WTC11 (cell line): ENCODE data around the gene SLC6A2. TPM values are rescaled to one million over a fixed set of nuclear protein-coding genes. Genes with fewer than 3 reads are reported as not detected.

Experiments
- ATAC-seq: fragments of 200-7000 bp; cut with Tn5 transposase; 2 replicates; pipeline ENCODE4 v1.10.0; 2021; ENCODE audit warnings: mild to moderate bottlenecking, moderate library complexity
- CTCF ChIA-PET: fragments of 300-600 bp; sonication (Branson Sonifier 250); formaldehyde crosslinking; loops from one replicate; lab custom pipeline; 2021; ENCODE audit warnings: antibody characterized with exemption; lab: Charles Lee
- POLR2A ChIA-PET: fragments of 350-600 bp; sonication (Branson Sonifier 250); formaldehyde crosslinking; loops from one replicate; lab custom pipeline; 2021; ENCODE audit warnings: antibody characterized with exemption; lab: Charles Lee
- DNase-seq: peaks from one replicate; pipeline ENCODE4 v3.0.0; 2021; ENCODE audit warnings: low spot score
- H3K27ac Mint-ChIP-seq: 2 replicates; pipeline ENCODE4 v1.8.0; 2021; ENCODE audit warnings: mixed read lengths
- H3K27me3 Mint-ChIP-seq: 2 replicates; pipeline ENCODE4 v1.8.0; 2021; ENCODE audit warnings: low read depth, mild to moderate bottlenecking, moderate library complexity, mixed read lengths
- H3K36me3 Mint-ChIP-seq: 2 replicates; pipeline ENCODE4 v1.8.0; 2021; ENCODE audit warnings: mixed read lengths
- H3K4me1 Mint-ChIP-seq: 2 replicates; pipeline ENCODE4 v1.8.0; 2022; ENCODE audit warnings: mixed read lengths
- H3K4me3 Mint-ChIP-seq: 2 replicates; pipeline ENCODE4 v1.8.0; 2021; ENCODE audit warnings: mild to moderate bottlenecking, moderate library complexity, mixed read lengths
- H3K9me3 Mint-ChIP-seq: 2 replicates; pipeline ENCODE4 v1.8.0; 2021; ENCODE audit warnings: mixed read lengths
- ATF1 ChIP-seq: sonication (generic); formaldehyde crosslinking; IDR thresholded peaks from 2 replicates; pipeline ENCODE4 v1.8.1; 2023; ENCODE audit warnings: mild to moderate bottlenecking, moderate library complexity, missing genetic modification reagents
- ELF4 ChIP-seq: sonication (generic); formaldehyde crosslinking; IDR thresholded peaks from 2 replicates; pipeline ENCODE4 v1.8.1; 2022; ENCODE audit warnings: low read depth, mild to moderate bottlenecking, moderate library complexity, missing genetic modification reagents
- FOXK1 ChIP-seq: sonication (generic); formaldehyde crosslinking; IDR thresholded peaks from 2 replicates; pipeline ENCODE4 v1.8.0; 2022; ENCODE audit warnings: mild to moderate bottlenecking, moderate library complexity, missing genetic modification reagents
- FOXP1 ChIP-seq: sonication (generic); formaldehyde crosslinking; IDR thresholded peaks from 2 replicates; pipeline ENCODE4 v1.8.0; 2022; ENCODE audit warnings: missing genetic modification reagents, mild to moderate bottlenecking, moderate library complexity, borderline replicate concordance
- GTF2I ChIP-seq: fragments of 250-450 bp; sonication (Bioruptor Pico); conservative IDR thresholded peaks from 2 replicates; pipeline ENCODE4 v1.4.0; 2021; ENCODE audit warnings: mild to moderate bottlenecking
- IRF2 ChIP-seq: sonication (generic); formaldehyde crosslinking; IDR thresholded peaks from 2 replicates; pipeline ENCODE4 v1.8.0; 2022; ENCODE audit warnings: low read depth, missing genetic modification reagents, borderline replicate concordance
- OVOL2 ChIP-seq: fragments of 250-450 bp; sonication (Bioruptor Pico); IDR thresholded peaks from 2 replicates; pipeline ENCODE4 v1.9.0; 2021; ENCODE audit warnings: mild to moderate bottlenecking, borderline replicate concordance
- RELA ChIP-seq: sonication (generic); formaldehyde crosslinking; IDR thresholded peaks from 2 replicates; pipeline ENCODE4 v1.8.1; 2022; ENCODE audit warnings: missing genetic modification reagents, mild to moderate bottlenecking, borderline replicate concordance
- SMAD3 ChIP-seq: sonication (generic); formaldehyde crosslinking; IDR thresholded peaks from 2 replicates; pipeline ENCODE4 v1.8.0; 2022; ENCODE audit warnings: missing genetic modification reagents, mild to moderate bottlenecking, borderline replicate concordance
- SOX15 ChIP-seq: fragments of 250-450 bp; sonication (Bioruptor Pico); IDR thresholded peaks from 2 replicates; pipeline ENCODE4 v1.9.0; 2021; ENCODE audit warnings: mild to moderate bottlenecking
- ZNF396 ChIP-seq: fragments of 250-450 bp; sonication (Bioruptor Pico); IDR thresholded peaks from 2 replicates; pipeline ENCODE4 v1.8.0; 2021; ENCODE audit warnings: mild to moderate bottlenecking, moderate library complexity, borderline replicate concordance
- ZNF671 ChIP-seq: fragments of 250-450 bp; sonication (Bioruptor Pico); IDR thresholded peaks from 2 replicates; pipeline ENCODE4 v1.8.0; 2021; ENCODE audit warnings: mild to moderate bottlenecking
- total RNA-seq: library from RNA; stranded (reverse); gene quantifications from 3 replicates; pipeline ENCODE4 v1.2.3, GENCODE V29; 2021
- TF ChIP-seq, protein P1 (sequence below): sonication (generic); formaldehyde crosslinking; IDR thresholded peaks from 2 replicates; pipeline ENCODE4 v1.8.0; 2023; ENCODE audit warnings: missing genetic modification reagents
- TF ChIP-seq, protein P2 (sequence below): sonication (generic); formaldehyde crosslinking; IDR thresholded peaks from 2 replicates; pipeline ENCODE4 v1.8.1; 2023; ENCODE audit warnings: mild to moderate bottlenecking, missing genetic modification reagents
- TF ChIP-seq, protein P3 (sequence below): fragments of 250-450 bp; sonication (Bioruptor Pico); IDR thresholded peaks from 2 replicates; pipeline ENCODE4 v1.9.0; 2021; ENCODE audit warnings: mild to moderate bottlenecking, borderline replicate concordance
- TF ChIP-seq, protein P4 (sequence below): fragments of 250-450 bp; sonication (Bioruptor Pico); IDR thresholded peaks from 2 replicates; pipeline ENCODE4 v1.9.0; 2021; ENCODE audit warnings: moderate library complexity, mild to moderate bottlenecking, inconsistent platforms, borderline replicate concordance
- TF ChIP-seq, protein P5 (sequence below): sonication (generic); formaldehyde crosslinking; IDR thresholded peaks from 2 replicates; pipeline ENCODE4 v1.8.0; 2022; ENCODE audit warnings: mild to moderate bottlenecking, missing genetic modification reagents
- TF ChIP-seq, protein P6 (sequence below): sonication (generic); formaldehyde crosslinking; IDR thresholded peaks from 2 replicates; pipeline ENCODE4 v1.8.1; 2023; ENCODE audit warnings: mild to moderate bottlenecking, moderate library complexity, missing genetic modification reagents
- TF ChIP-seq, protein P7 (sequence below): fragments of 200-600 bp; IDR thresholded peaks from 2 replicates; pipeline ENCODE4 v1.8.0; 2022; ENCODE audit warnings: antibody characterized with exemption

SLC6A2 gene
- total RNA-seq, 1 experiment from 2014 or later, result 0.20 TPM

DNA sequence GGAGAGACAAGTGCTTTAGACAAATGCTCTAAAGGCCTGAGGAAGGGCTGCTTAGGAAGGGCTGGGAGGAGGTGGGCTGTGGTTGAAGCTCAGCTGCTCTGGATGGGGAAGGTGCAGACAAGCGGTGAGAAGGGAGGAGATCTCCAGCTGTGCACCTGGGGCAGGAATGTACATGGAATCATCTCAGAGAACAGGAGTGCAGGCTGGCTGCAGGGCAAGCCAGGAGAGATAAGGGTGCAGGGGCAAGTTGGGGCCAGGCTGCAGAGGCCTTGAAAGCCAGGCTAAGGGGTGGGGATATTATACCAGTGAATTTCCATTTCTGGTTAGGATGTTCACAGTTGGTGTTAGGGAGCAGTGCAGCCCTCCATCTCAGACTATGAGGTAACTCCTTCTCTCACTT, 4.2 kb downstream of the SLC6A2 start:
- no peak for ATAC-seq
- peaks cover 8% of the 10 kb centered on the region for H3K4me1 Mint-ChIP-seq
- peaks cover 8% of the 10 kb centered on the region for H3K9me3 Mint-ChIP-seq
- no peak for DNase-seq
- TF ChIP-seq FOXP1 (no peak), OVOL2 (CRISPR knock-in tag) (no peak), IRF2 (CRISPR knock-in tag) (no peak), FOXK1 (CRISPR knock-in tag) (no peak), ZNF671 (no peak), RELA (CRISPR knock-in tag) (no peak), ATF1 (CRISPR knock-in tag) (no peak), SOX15 (CRISPR knock-in tag) (no peak), GTF2I (CRISPR knock-in tag) (no peak), ELF4 (CRISPR knock-in tag) (no peak), ZNF396 (CRISPR knock-in tag) (no peak), SMAD3 (no peak)
- TF ChIP-seq, protein P1, sequence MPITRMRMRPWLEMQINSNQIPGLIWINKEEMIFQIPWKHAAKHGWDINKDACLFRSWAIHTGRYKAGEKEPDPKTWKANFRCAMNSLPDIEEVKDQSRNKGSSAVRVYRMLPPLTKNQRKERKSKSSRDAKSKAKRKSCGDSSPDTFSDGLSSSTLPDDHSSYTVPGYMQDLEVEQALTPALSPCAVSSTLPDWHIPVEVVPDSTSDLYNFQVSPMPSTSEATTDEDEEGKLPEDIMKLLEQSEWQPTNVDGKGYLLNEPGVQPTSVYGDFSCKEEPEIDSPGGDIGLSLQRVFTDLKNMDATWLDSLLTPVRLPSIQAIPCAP (CRISPR knock-in tag), result no peak
- TF ChIP-seq, protein P2, sequence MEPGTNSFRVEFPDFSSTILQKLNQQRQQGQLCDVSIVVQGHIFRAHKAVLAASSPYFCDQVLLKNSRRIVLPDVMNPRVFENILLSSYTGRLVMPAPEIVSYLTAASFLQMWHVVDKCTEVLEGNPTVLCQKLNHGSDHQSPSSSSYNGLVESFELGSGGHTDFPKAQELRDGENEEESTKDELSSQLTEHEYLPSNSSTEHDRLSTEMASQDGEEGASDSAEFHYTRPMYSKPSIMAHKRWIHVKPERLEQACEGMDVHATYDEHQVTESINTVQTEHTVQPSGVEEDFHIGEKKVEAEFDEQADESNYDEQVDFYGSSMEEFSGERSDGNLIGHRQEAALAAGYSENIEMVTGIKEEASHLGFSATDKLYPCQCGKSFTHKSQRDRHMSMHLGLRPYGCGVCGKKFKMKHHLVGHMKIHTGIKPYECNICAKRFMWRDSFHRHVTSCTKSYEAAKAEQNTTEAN, result no peak
- TF ChIP-seq, protein P3, sequence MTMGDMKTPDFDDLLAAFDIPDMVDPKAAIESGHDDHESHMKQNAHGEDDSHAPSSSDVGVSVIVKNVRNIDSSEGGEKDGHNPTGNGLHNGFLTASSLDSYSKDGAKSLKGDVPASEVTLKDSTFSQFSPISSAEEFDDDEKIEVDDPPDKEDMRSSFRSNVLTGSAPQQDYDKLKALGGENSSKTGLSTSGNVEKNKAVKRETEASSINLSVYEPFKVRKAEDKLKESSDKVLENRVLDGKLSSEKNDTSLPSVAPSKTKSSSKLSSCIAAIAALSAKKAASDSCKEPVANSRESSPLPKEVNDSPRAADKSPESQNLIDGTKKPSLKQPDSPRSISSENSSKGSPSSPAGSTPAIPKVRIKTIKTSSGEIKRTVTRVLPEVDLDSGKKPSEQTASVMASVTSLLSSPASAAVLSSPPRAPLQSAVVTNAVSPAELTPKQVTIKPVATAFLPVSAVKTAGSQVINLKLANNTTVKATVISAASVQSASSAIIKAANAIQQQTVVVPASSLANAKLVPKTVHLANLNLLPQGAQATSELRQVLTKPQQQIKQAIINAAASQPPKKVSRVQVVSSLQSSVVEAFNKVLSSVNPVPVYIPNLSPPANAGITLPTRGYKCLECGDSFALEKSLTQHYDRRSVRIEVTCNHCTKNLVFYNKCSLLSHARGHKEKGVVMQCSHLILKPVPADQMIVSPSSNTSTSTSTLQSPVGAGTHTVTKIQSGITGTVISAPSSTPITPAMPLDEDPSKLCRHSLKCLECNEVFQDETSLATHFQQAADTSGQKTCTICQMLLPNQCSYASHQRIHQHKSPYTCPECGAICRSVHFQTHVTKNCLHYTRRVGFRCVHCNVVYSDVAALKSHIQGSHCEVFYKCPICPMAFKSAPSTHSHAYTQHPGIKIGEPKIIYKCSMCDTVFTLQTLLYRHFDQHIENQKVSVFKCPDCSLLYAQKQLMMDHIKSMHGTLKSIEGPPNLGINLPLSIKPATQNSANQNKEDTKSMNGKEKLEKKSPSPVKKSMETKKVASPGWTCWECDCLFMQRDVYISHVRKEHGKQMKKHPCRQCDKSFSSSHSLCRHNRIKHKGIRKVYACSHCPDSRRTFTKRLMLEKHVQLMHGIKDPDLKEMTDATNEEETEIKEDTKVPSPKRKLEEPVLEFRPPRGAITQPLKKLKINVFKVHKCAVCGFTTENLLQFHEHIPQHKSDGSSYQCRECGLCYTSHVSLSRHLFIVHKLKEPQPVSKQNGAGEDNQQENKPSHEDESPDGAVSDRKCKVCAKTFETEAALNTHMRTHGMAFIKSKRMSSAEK (CRISPR knock-in tag), result no peak
- TF ChIP-seq, protein P4, sequence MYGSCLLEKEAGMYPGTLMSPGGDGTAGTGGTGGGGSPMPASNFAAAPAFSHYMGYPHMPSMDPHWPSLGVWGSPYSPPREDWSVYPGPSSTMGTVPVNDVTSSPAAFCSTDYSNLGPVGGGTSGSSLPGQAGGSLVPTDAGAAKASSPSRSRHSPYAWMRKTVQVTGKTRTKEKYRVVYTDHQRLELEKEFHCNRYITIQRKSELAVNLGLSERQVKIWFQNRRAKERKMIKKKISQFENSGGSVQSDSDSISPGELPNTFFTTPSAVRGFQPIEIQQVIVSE (CRISPR knock-in tag), result no peak
- TF ChIP-seq, protein P5, sequence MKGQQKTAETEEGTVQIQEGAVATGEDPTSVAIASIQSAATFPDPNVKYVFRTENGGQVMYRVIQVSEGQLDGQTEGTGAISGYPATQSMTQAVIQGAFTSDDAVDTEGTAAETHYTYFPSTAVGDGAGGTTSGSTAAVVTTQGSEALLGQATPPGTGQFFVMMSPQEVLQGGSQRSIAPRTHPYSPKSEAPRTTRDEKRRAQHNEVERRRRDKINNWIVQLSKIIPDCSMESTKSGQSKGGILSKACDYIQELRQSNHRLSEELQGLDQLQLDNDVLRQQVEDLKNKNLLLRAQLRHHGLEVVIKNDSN (CRISPR knock-in tag), result no peak
- TF ChIP-seq, protein P6, sequence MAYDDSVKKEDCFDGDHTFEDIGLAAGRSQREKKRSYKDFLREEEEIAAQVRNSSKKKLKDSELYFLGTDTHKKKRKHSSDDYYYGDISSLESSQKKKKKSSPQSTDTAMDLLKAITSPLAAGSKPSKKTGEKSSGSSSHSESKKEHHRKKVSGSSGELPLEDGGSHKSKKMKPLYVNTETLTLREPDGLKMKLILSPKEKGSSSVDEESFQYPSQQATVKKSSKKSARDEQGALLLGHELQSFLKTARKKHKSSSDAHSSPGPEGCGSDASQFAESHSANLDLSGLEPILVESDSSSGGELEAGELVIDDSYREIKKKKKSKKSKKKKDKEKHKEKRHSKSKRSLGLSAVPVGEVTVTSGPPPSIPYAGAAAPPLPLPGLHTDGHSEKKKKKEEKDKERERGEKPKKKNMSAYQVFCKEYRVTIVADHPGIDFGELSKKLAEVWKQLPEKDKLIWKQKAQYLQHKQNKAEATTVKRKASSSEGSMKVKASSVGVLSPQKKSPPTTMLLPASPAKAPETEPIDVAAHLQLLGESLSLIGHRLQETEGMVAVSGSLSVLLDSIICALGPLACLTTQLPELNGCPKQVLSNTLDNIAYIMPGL (CRISPR knock-in tag), result no peak
- TF ChIP-seq, protein P7, sequence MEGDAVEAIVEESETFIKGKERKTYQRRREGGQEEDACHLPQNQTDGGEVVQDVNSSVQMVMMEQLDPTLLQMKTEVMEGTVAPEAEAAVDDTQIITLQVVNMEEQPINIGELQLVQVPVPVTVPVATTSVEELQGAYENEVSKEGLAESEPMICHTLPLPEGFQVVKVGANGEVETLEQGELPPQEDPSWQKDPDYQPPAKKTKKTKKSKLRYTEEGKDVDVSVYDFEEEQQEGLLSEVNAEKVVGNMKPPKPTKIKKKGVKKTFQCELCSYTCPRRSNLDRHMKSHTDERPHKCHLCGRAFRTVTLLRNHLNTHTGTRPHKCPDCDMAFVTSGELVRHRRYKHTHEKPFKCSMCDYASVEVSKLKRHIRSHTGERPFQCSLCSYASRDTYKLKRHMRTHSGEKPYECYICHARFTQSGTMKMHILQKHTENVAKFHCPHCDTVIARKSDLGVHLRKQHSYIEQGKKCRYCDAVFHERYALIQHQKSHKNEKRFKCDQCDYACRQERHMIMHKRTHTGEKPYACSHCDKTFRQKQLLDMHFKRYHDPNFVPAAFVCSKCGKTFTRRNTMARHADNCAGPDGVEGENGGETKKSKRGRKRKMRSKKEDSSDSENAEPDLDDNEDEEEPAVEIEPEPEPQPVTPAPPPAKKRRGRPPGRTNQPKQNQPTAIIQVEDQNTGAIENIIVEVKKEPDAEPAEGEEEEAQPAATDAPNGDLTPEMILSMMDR, result no peak
- ChIA-PET POLR2A (no interaction called here), CTCF (interaction anchor here (1.2 to 2.9 kb wide), 4 partner anchors 37 to 195 kb away, joined by 3 to 18 read pairs (median 14); no protein-coding TSS in a partner anchor)
- no peak overlapping the region for H3K4me3 Mint-ChIP-seq
- no peak overlapping the region for H3K27ac Mint-ChIP-seq
- H3K27me3 Mint-ChIP-seq, result peaks cover 46% of the 10 kb centered on the region
- no peaks in the 10 kb centered on the region; the same call in 1 of the 2 replicates for H3K36me3 Mint-ChIP-seq
